ENCODE measurements around the gene PIK3R5.
A peak's percentile ranks its signal among the peaks of the same experiment; 100 is the strongest.
"Not testable (repeated sequence)": the region's sequence is repeated elsewhere in the genome, so short reads cannot be mapped to it uniquely, and the experiment has no call there.

The PIK3R5 gene

GRCh38 chr17:8965394-8966168 is at the start of gene PIK3R5:
Gene PIK3R5 (minus strand): TSS chr17:8965707. CDS start chr17:8911494, 54,213 bp downstream.
- DNase-seq (ENCODE audit: low spot score), result peak; percentile 71

- DNase-seq (ENCODE audit: low spot score), result no peak
Measured at GRCh38 chr17:9011001-9011400, 45.5 kb upstream of the PIK3R5 start.

- DNase-seq (ENCODE audit: low spot score), result no peak
Measured at GRCh38 chr17:9009737-9010136, 44.2 kb upstream of the PIK3R5 start.

- no peak for DNase-seq (ENCODE audit: low spot score)
Measured at GRCh38 chr17:9009096-9009495, 43.6 kb upstream of the PIK3R5 start.

GRCh38 chr17:9007052-9007714 is 41.7 kb upstream of the PIK3R5 start:
- DNase-seq (ENCODE audit: low spot score), result no peak

- DNase-seq (ENCODE audit: low spot score), result no peak
Measured at GRCh38 chr17:9006175-9006767, 40.8 kb upstream of the PIK3R5 start.

- no peak for DNase-seq (ENCODE audit: low spot score)
Measured at GRCh38 chr17:9004961-9005285, 39.4 kb upstream of the PIK3R5 start.

- no peak for DNase-seq (ENCODE audit: low spot score)
Measured at GRCh38 chr17:9004132-9004960, 38.8 kb upstream of the PIK3R5 start.

GRCh38 chr17:9003355-9004131 is 38.0 kb upstream of the PIK3R5 start:
- no peak for DNase-seq (ENCODE audit: low spot score)

GRCh38 chr17:9002606-9003354 is 37.3 kb upstream of the PIK3R5 start:
- DNase-seq (ENCODE audit: low spot score), result peak; percentile 10

GRCh38 chr17:9002227-9002605 is 36.7 kb upstream of the PIK3R5 start:
- no peak for DNase-seq (ENCODE audit: low spot score)

- DNase-seq (ENCODE audit: low spot score), result no peak
Measured at GRCh38 chr17:9001559-9001958, 36.1 kb upstream of the PIK3R5 start.

GRCh38 chr17:8997994-8998628 is 32.6 kb upstream of the PIK3R5 start:
- DNase-seq (ENCODE audit: low spot score), result peak; percentile 82

GRCh38 chr17:8995711-8996110 is 30.2 kb upstream of the PIK3R5 start:
- no peak for DNase-seq (ENCODE audit: low spot score)

- DNase-seq (ENCODE audit: low spot score), result peak; percentile 58
Measured at GRCh38 chr17:8994319-8994718, 28.8 kb upstream of the PIK3R5 start.

- peak; percentile 68 for DNase-seq (ENCODE audit: low spot score)
Measured at GRCh38 chr17:8991514-8992285, 26.2 kb upstream of the PIK3R5 start.

- DNase-seq (ENCODE audit: low spot score), result not testable (repeated sequence)
Measured at GRCh38 chr17:8988263-8988935, 22.9 kb upstream of the PIK3R5 start.

GRCh38 chr17:8986295-8986694 is 20.8 kb upstream of the PIK3R5 start:
- no peak for DNase-seq (ENCODE audit: low spot score)
